Measurements from ENCODE around the gene KIRREL3. TPM values are rescaled to one million over a fixed set of nuclear protein-coding genes. Genes with fewer than 3 reads are reported as not detected.

KIRREL3 gene
- total RNA-seq, 1 donor from 2014 or later, result 0.92 TPM

- no peak for DNase-seq
Observed at GRCh38 chr11:126483621-126484195, 516.9 kb downstream of the KIRREL3 start.

GRCh38 chr11:126482586-126483108 is 517.9 kb downstream of the KIRREL3 start:
- no peak for DNase-seq

GRCh38 chr11:126481303-126481680 is 519.3 kb downstream of the KIRREL3 start:
- no peak for DNase-seq

- peak; percentile 95 for DNase-seq
Observed at GRCh38 chr11:126480410-126481302, 519.9 kb downstream of the KIRREL3 start.

GRCh38 chr11:126480015-126480409 is 520.6 kb downstream of the KIRREL3 start:
- DNase-seq, result no peak

GRCh38 chr11:126479178-126479930 is 521.2 kb downstream of the KIRREL3 start:
- no peak for DNase-seq

GRCh38 chr11:126478466-126478865 is 522.1 kb downstream of the KIRREL3 start:
- DNase-seq, result no peak

GRCh38 chr11:126477535-126478305 is 522.9 kb downstream of the KIRREL3 start:
- no peak for DNase-seq

GRCh38 chr11:126476977-126477376 is 523.6 kb downstream of the KIRREL3 start:
- no peak for DNase-seq

- DNase-seq, result no peak
Observed at GRCh38 chr11:126476266-126476924, 524.2 kb downstream of the KIRREL3 start.

GRCh38 chr11:126475014-126475991 is 525.3 kb downstream of the KIRREL3 start:
- DNase-seq, result no peak

- DNase-seq, result no peak
Observed at GRCh38 chr11:126474220-126474619, 526.4 kb downstream of the KIRREL3 start.

- DNase-seq, result no peak
Observed at GRCh38 chr11:126473269-126473668, 527.3 kb downstream of the KIRREL3 start.

- DNase-seq, result no peak
Observed at GRCh38 chr11:126469311-126469710, 531.3 kb downstream of the KIRREL3 start.

- no peak for DNase-seq
Observed at GRCh38 chr11:126468102-126468521, 532.5 kb downstream of the KIRREL3 start.

GRCh38 chr11:126467471-126467870 is 533.1 kb downstream of the KIRREL3 start:
- DNase-seq, result no peak

GRCh38 chr11:126467046-126467370 is 533.6 kb downstream of the KIRREL3 start:
- DNase-seq, result no peak

- DNase-seq, result no peak
Observed at GRCh38 chr11:126466236-126467045, 534.1 kb downstream of the KIRREL3 start.

- DNase-seq, result peak; percentile 96
Observed at GRCh38 chr11:126465573-126466188, 534.9 kb downstream of the KIRREL3 start.
